ENCODE results near the gene FCSK. TPM values are rescaled to one million over a fixed set of nuclear protein-coding genes. Genes with fewer than 3 reads are reported as not detected.

The FCSK gene
- total and polyA plus RNA-seq, 2 of the 13 experiments (the other 11 are each of a cell fraction or from before 2014, with no cell fraction given), result 9.1 to 19.2 TPM

- TF ChIP-seq BATF2 (CRISPR knock-in tag; IDR thresholded peaks at IDR 0.05) (no peak), ZNF10 (CRISPR knock-in tag; IDR thresholded peaks at IDR 0.05; ENCODE audit: borderline replicate concordance, low read depth) (no peak), ZC3H13 (CRISPR knock-in tag; IDR thresholded peaks at IDR 0.05) (no peak), ARNTL (CRISPR knock-in tag; IDR thresholded peaks at IDR 0.05) (no peak), KMT2B (CRISPR knock-in tag; IDR thresholded peaks at IDR 0.05) (no peak), CHCHD3 (CRISPR knock-in tag; IDR thresholded peaks at IDR 0.05) (no peak), ZBTB38 (CRISPR knock-in tag; IDR thresholded peaks at IDR 0.05) (peak; percentile 51), ZNF280B (CRISPR knock-in tag; IDR thresholded peaks at IDR 0.05; ENCODE audit: borderline replicate concordance) (peak; percentile 16; the same call in 1 of the 2 replicates), SOX6 (IDR thresholded peaks at IDR 0.05) (no peak), SOX6 (CRISPR knock-in tag; IDR thresholded peaks at IDR 0.05) (peak; percentile 22; the same call in 1 of the 2 replicates), ZNF235 (CRISPR knock-in tag; IDR thresholded peaks at IDR 0.05; ENCODE audit: borderline replicate concordance) (no peak), ZNF138 (CRISPR knock-in tag; IDR thresholded peaks at IDR 0.05; ENCODE audit: low read depth) (no peak), IKZF4 (CRISPR knock-in tag; IDR thresholded peaks at IDR 0.05; ENCODE audit: borderline replicate concordance, low read depth, not compliant biosample characterization) (peak; percentile 33), ZNF773 (CRISPR knock-in tag; IDR thresholded peaks at IDR 0.05; ENCODE audit: borderline replicate concordance) (no peak), ZNF232 (CRISPR knock-in tag; IDR thresholded peaks at IDR 0.05; ENCODE audit: borderline replicate concordance) (0 out of 2 replicates have a peak, but pooled peaks have one; percentile 29), RARA (CRISPR knock-in tag; IDR thresholded peaks at IDR 0.05) (no peak), RXRA (CRISPR knock-in tag; IDR thresholded peaks at IDR 0.05) (no peak), SYNCRIP (IDR thresholded peaks at IDR 0.05; ENCODE audit: insufficient read depth, low read depth, low read length) (no peak), ZNF12 (CRISPR knock-in tag; IDR thresholded peaks at IDR 0.05) (no peak), MIER2 (CRISPR knock-in tag; IDR thresholded peaks at IDR 0.05) (no peak), TBX2 (CRISPR knock-in tag; IDR thresholded peaks at IDR 0.05; ENCODE audit: borderline replicate concordance) (no peak), ZKSCAN8 (CRISPR knock-in tag; IDR thresholded peaks at IDR 0.05; ENCODE audit: borderline replicate concordance) (no peak), ZNF598 (CRISPR knock-in tag; IDR thresholded peaks at IDR 0.05; ENCODE audit: borderline replicate concordance) (peak; percentile 89; the same call in 1 of the 2 replicates)
Measured at GRCh38 chr16:70437582-70438557, 16.5 kb upstream of the FCSK start (continued).

Measured in HepG2 (cell line).